Measurements from ENCODE around the gene C1orf198.

The C1orf198 gene

GRCh38 chr1:230900984-230901383 lies 32.7 kb upstream of the C1orf198 start:
- no peak for DNase-seq
- no peak overlapping the region for H3K27ac Mint-ChIP-seq
- H3K36me3 Mint-ChIP-seq = peaks cover 16% of the 10 kb centered on the region
- CTCF ChIA-PET = interaction anchor here (0.6 kb wide), 1 partner anchor 856 kb away, joined by 3 read pairs; no protein-coding TSS in a partner anchor
- no peaks in the 10 kb centered on the region for H3K4me1 Mint-ChIP-seq
- no peak overlapping the region for H3K4me3 Mint-ChIP-seq
- H3K9me3 Mint-ChIP-seq = no peaks in the 10 kb centered on the region
- no peaks in the 10 kb centered on the region for H3K27me3 Mint-ChIP-seq

GRCh38 chr1:230899841-230900251 lies 31.5 kb upstream of the C1orf198 start:
- H3K27me3 Mint-ChIP-seq = peaks cover 4% of the 10 kb centered on the region
- no peaks in the 10 kb centered on the region for H3K4me1 Mint-ChIP-seq
- H3K36me3 Mint-ChIP-seq = peaks cover 6% of the 10 kb centered on the region
- H3K9me3 Mint-ChIP-seq = no peaks in the 10 kb centered on the region
- no peak for DNase-seq
- no peak overlapping the region for H3K27ac Mint-ChIP-seq
- H3K4me3 Mint-ChIP-seq = no peak overlapping the region
- CTCF ChIA-PET = no interaction called here

- H3K9me3 Mint-ChIP-seq = no peaks in the 10 kb centered on the region
These were observed 30.4 kb upstream of the C1orf198 start for GRCh38 chr1:230898748-230899147.

GRCh38 chr1:230898144-230898543 lies 29.8 kb upstream of the C1orf198 start:
- Mint-ChIP-seq H3K4me3 (no peak overlapping the region), H3K27me3 (peaks cover 7% of the 10 kb centered on the region), H3K36me3 (peaks cover 1% of the 10 kb centered on the region), H3K4me1 (no peaks in the 10 kb centered on the region), H3K9me3 (no peaks in the 10 kb centered on the region), H3K27ac (no peak overlapping the region)
- CTCF ChIA-PET = no interaction called here
- no peak for DNase-seq

More at GRCh38 chr1:230898748-230899147, 30.4 kb upstream of the C1orf198 start:
- Mint-ChIP-seq H3K36me3 (peaks cover 6% of the 10 kb centered on the region), H3K27ac (no peak overlapping the region), H3K4me1 (no peaks in the 10 kb centered on the region), H3K4me3 (no peak overlapping the region), H3K27me3 (peaks cover 7% of the 10 kb centered on the region)
- CTCF ChIA-PET = no interaction called here
- DNase-seq = no peak

GRCh38 chr1:230896779-230897178 lies 28.5 kb upstream of the C1orf198 start:
- H3K27me3 Mint-ChIP-seq = peaks cover 7% of the 10 kb centered on the region
- H3K36me3 Mint-ChIP-seq = no peaks in the 10 kb centered on the region
- no peak for DNase-seq
- H3K4me1 Mint-ChIP-seq = no peaks in the 10 kb centered on the region
- no peak overlapping the region for H3K4me3 Mint-ChIP-seq
- H3K9me3 Mint-ChIP-seq = no peaks in the 10 kb centered on the region
- CTCF ChIA-PET = no interaction called here
- H3K27ac Mint-ChIP-seq = no peak overlapping the region

GRCh38 chr1:230895452-230895851 lies 27.1 kb upstream of the C1orf198 start:
- Mint-ChIP-seq H3K4me3 (no peak overlapping the region), H3K9me3 (no peaks in the 10 kb centered on the region), H3K27me3 (peaks cover 7% of the 10 kb centered on the region), H3K27ac (no peak overlapping the region), H3K36me3 (no peaks in the 10 kb centered on the region), H3K4me1 (no peaks in the 10 kb centered on the region)
- no peak for DNase-seq
- CTCF ChIA-PET = no interaction called here

GRCh38 chr1:230894664-230895063 lies 26.3 kb upstream of the C1orf198 start:
- Mint-ChIP-seq H3K4me3 (no peak overlapping the region), H3K9me3 (no peaks in the 10 kb centered on the region), H3K27ac (no peak overlapping the region), H3K36me3 (no peaks in the 10 kb centered on the region), H3K27me3 (peaks cover 7% of the 10 kb centered on the region), H3K4me1 (no peaks in the 10 kb centered on the region)
- DNase-seq = no peak
- CTCF ChIA-PET = no interaction called here

GRCh38 chr1:230894032-230894431 lies 25.7 kb upstream of the C1orf198 start:
- Mint-ChIP-seq H3K27ac (no peak overlapping the region), H3K4me1 (no peaks in the 10 kb centered on the region), H3K36me3 (no peaks in the 10 kb centered on the region), H3K27me3 (peaks cover 7% of the 10 kb centered on the region), H3K4me3 (no peak overlapping the region), H3K9me3 (no peaks in the 10 kb centered on the region)
- no peak for DNase-seq
- CTCF ChIA-PET = interaction anchor here (0.6 kb wide), 1 partner anchor 19 kb away, joined by 3 read pairs; no protein-coding TSS in a partner anchor

GRCh38 chr1:230892018-230892491 lies 23.7 kb upstream of the C1orf198 start:
- no peaks in the 10 kb centered on the region for H3K36me3 Mint-ChIP-seq
- peaks cover 7% of the 10 kb centered on the region for H3K27me3 Mint-ChIP-seq

GRCh38 chr1:230891413-230891812 lies 23.1 kb upstream of the C1orf198 start:
- Mint-ChIP-seq H3K4me1 (no peaks in the 10 kb centered on the region), H3K36me3 (no peaks in the 10 kb centered on the region)
- CTCF ChIA-PET = no interaction called here

More at GRCh38 chr1:230892018-230892491, 23.7 kb upstream of the C1orf198 start:
- Mint-ChIP-seq H3K27ac (no peak overlapping the region), H3K4me1 (no peaks in the 10 kb centered on the region), H3K9me3 (no peaks in the 10 kb centered on the region), H3K4me3 (no peak overlapping the region)
- no peak for DNase-seq
- CTCF ChIA-PET = no interaction called here

GRCh38 chr1:230884646-230885045 lies 16.3 kb upstream of the C1orf198 start:
- Mint-ChIP-seq H3K36me3 (no peaks in the 10 kb centered on the region), H3K27ac (no peak overlapping the region), H3K9me3 (peaks cover 3% of the 10 kb centered on the region), H3K27me3 (peaks cover 34% of the 10 kb centered on the region), H3K4me3 (no peak overlapping the region), H3K4me1 (no peaks in the 10 kb centered on the region)
- CTCF ChIA-PET = no interaction called here
- DNase-seq = no peak

More at GRCh38 chr1:230891413-230891812, 23.1 kb upstream of the C1orf198 start:
- no peak for DNase-seq
- Mint-ChIP-seq H3K4me3 (no peak overlapping the region), H3K27me3 (peaks cover 7% of the 10 kb centered on the region), H3K9me3 (no peaks in the 10 kb centered on the region), H3K27ac (no peak overlapping the region)

- CTCF ChIA-PET = no interaction called here
- H3K9me3 Mint-ChIP-seq = peaks cover 3% of the 10 kb centered on the region
- peaks cover 40% of the 10 kb centered on the region for H3K27me3 Mint-ChIP-seq
- no peaks in the 10 kb centered on the region for H3K4me1 Mint-ChIP-seq
- H3K4me3 Mint-ChIP-seq = no peak overlapping the region
- H3K27ac Mint-ChIP-seq = no peak overlapping the region
- DNase-seq = no peak
- no peaks in the 10 kb centered on the region for H3K36me3 Mint-ChIP-seq
These were observed 15.6 kb upstream of the C1orf198 start for GRCh38 chr1:230883967-230884366.

GRCh38 chr1:230879778-230880177 lies 11.5 kb upstream of the C1orf198 start:
- no peaks in the 10 kb centered on the region for H3K36me3 Mint-ChIP-seq
- H3K27ac Mint-ChIP-seq = no peak overlapping the region
- no peak for DNase-seq
- no peaks in the 10 kb centered on the region for H3K4me1 Mint-ChIP-seq
- H3K9me3 Mint-ChIP-seq = peaks cover 3% of the 10 kb centered on the region
- CTCF ChIA-PET = no interaction called here
- H3K4me3 Mint-ChIP-seq = no peak overlapping the region
- peaks cover 57% of the 10 kb centered on the region for H3K27me3 Mint-ChIP-seq

GRCh38 chr1:230878591-230878990 lies 10.3 kb upstream of the C1orf198 start:
- no peaks in the 10 kb centered on the region for H3K36me3 Mint-ChIP-seq
- DNase-seq = no peak
- no peak overlapping the region for H3K27ac Mint-ChIP-seq
- H3K4me1 Mint-ChIP-seq = no peaks in the 10 kb centered on the region
- H3K9me3 Mint-ChIP-seq = no peaks in the 10 kb centered on the region
- peaks cover 60% of the 10 kb centered on the region for H3K27me3 Mint-ChIP-seq
- H3K4me3 Mint-ChIP-seq = no peak overlapping the region
- CTCF ChIA-PET = no interaction called here

GRCh38 chr1:230877924-230878590 lies 9.7 kb upstream of the C1orf198 start:
- DNase-seq = no peak
- Mint-ChIP-seq H3K36me3 (no peaks in the 10 kb centered on the region), H3K4me1 (no peaks in the 10 kb centered on the region), H3K4me3 (no peak overlapping the region), H3K27me3 (peaks cover 60% of the 10 kb centered on the region), H3K27ac (no peak overlapping the region), H3K9me3 (no peaks in the 10 kb centered on the region)
- CTCF ChIA-PET = no interaction called here

Measured in activated naive CD4-positive, alpha-beta T cell treated with anti-CD3 and anti-CD28 coated beads, Interleukin-2, amount 10 ng/mL, durations not matched to agents 7 days and 5 days (primary cell).